Mucosa of descending colon (tissue), 3 donors: ENCODE results near the gene DNAJB13. TPM values are rescaled to one million over a fixed set of nuclear protein-coding genes. Genes with fewer than 3 reads are reported as not detected.

Source experiments
- ATAC-seq: fragments of 200-7000 bp; cut with Tn5 transposase; one replicate; pipeline ENCODE4 v1.9.1; 2020; ENCODE audit warnings: mild to moderate bottlenecking, moderate library complexity
- DNase-seq, 3 donors: peaks; one replicate each; pipeline ENCODE4 v3.0.0-alpha.2; 2020
- H3K36me3 ChIP-seq: fragments of 200-600 bp; one replicate; pipeline ENCODE4 v1.8.0; 2021; ENCODE audit warnings: low read depth, mild to moderate bottlenecking
- H3K4me1 ChIP-seq: fragments of 200-600 bp; one replicate; pipeline ENCODE4 v1.8.0; 2021; ENCODE audit warnings: low read depth, mild to moderate bottlenecking
- H3K4me3 ChIP-seq: fragments of 200-600 bp; one replicate; pipeline ENCODE4 v1.8.0; 2021; ENCODE audit warnings: mild to moderate bottlenecking
- H3K9me3 ChIP-seq: fragments of 200-600 bp; one replicate; pipeline ENCODE4 v1.8.0; 2021; ENCODE audit warnings: mild to moderate bottlenecking
- intact Hi-C, 2 donors: fragments of 100-400 bp; cut with DNase I in 1 of 2; cut with micrococcal nuclease in 1 of 2; formaldehyde crosslinking; loops; one replicate each; pipeline versions ENCODE4 v1.11.0 to v1.11.1; 2022; cut with DNase I, micrococcal nuclease
- total RNA-seq, 3 donors: library from RNA; stranded (reverse); fragmentation: NEBNext Ultra II Directional in 2 of 3; extraction: Animal tissue kit (Norgen Biotek cat#: 25700) in 2 of 3; gene quantifications; one replicate each; pipeline versions ENCODE4 v1.2.1 to v1.2.4, GENCODE V29; 2021 to 2023
- TF ChIP-seq, protein P1 (sequence below): fragments of 200-600 bp; IDR thresholded peaks from one replicate; pipeline ENCODE4 v1.8.0; 2022; ENCODE audit warnings: antibody characterized with exemption, mild to moderate bottlenecking
- donor health status: DM: no; HTN: no; CAD: no; lungs with moderate emphysema.
- donor health status: DM: no; HTN: no; CAD: no.
- donor health status: DM: no; HTN: yes; CAD: no.

Gene DNAJB13
- total RNA-seq, 3 donors from 2014 or later, result not detected

DNA sequence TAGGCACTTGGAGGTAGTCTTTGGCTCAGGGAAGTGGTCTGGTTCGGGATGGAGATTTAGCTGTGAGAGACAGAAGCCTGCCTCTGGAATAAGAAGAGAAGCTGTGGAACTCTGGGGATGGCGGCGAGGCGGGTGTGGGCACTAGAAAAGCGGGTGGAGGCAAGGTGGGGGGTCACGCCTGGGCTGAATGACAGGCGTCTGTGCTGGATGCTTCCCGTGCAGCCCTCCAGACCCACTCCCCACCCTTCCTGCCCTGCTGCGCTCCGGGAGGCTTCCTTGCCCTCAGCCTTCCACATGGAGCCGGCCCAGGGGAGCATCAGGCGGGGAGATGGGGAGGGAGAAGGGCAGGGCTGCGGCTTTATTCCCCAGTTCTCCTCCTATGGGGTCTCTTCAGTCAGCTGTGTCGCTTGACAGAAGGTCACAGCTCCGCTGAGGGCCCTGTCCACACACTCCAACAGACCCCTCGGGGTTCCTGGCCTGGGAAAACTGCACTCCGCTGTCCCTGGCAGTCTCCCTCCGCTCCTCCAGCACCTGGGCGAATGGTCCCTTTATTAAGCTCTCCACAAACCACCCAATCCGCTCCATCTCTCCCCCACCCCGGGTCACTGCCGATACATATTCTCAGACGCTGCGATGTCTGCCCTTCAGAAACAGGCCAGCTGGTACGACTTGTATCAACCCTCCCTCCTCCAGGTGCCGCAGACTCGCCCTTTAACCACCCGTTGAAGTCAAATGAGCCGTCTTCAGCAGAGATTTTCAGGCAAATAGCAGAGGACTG, 6.2 kb downstream of the DNAJB13 start:
- Histone ChIP-seq H3K4me1 (no peaks in the 10 kb centered on the region), H3K36me3 (no peaks in the 10 kb centered on the region), H3K4me3 (no peak overlapping the region), H3K9me3 (no peaks in the 10 kb centered on the region)
- intact Hi-C loops, result no loop called here
- TF ChIP-seq, protein P1, sequence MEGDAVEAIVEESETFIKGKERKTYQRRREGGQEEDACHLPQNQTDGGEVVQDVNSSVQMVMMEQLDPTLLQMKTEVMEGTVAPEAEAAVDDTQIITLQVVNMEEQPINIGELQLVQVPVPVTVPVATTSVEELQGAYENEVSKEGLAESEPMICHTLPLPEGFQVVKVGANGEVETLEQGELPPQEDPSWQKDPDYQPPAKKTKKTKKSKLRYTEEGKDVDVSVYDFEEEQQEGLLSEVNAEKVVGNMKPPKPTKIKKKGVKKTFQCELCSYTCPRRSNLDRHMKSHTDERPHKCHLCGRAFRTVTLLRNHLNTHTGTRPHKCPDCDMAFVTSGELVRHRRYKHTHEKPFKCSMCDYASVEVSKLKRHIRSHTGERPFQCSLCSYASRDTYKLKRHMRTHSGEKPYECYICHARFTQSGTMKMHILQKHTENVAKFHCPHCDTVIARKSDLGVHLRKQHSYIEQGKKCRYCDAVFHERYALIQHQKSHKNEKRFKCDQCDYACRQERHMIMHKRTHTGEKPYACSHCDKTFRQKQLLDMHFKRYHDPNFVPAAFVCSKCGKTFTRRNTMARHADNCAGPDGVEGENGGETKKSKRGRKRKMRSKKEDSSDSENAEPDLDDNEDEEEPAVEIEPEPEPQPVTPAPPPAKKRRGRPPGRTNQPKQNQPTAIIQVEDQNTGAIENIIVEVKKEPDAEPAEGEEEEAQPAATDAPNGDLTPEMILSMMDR, result no peak
- no peak for DNase-seq
- ATAC-seq, result peak; percentile 6

- intact Hi-C loops, result no loop called here
- H3K4me1 ChIP-seq, result no peaks in the 10 kb centered on the region
- H3K4me3 ChIP-seq, result no peak overlapping the region
- TF ChIP-seq, protein P1, result no peak
- DNase-seq (no peak), ATAC-seq (peak; percentile 69)
- H3K9me3 ChIP-seq, result no peaks in the 10 kb centered on the region
- no peaks in the 10 kb centered on the region for H3K36me3 ChIP-seq
These were observed 7.0 kb downstream of the DNAJB13 start for GRCh38 chr11:73957654-73958361.

DNA sequence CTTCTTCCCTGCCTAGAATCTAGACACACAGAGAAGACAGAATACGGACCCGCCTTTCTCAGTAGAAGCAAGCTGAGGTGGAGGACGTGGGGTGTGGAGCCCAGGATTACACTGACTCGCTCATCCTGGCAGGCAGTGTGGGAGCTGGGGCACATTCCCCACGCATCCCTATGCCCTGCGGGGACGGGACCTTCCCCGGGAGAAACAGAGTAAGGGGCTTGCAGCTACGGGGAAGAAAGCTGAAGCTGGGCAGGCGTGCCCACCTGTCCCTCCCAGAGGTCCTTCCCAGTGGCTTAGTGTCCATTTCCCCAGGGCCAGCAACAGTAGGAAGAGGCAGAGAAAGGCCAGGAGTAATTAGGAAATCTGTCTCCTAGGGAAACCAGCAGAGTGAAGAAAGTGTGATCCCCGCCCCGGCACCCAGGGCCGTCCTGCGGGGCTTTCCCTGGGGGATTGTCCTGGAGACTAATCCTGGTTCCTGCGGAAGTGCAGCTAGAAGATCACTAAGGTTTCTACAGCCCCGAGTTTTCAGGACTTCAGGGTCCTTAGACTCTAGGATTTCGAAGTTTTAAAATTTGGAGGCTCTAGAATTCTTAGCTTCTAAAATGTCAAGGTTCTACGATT, 7.8 kb downstream of the DNAJB13 start:
- peak; percentile 22 for ATAC-seq

DNA sequence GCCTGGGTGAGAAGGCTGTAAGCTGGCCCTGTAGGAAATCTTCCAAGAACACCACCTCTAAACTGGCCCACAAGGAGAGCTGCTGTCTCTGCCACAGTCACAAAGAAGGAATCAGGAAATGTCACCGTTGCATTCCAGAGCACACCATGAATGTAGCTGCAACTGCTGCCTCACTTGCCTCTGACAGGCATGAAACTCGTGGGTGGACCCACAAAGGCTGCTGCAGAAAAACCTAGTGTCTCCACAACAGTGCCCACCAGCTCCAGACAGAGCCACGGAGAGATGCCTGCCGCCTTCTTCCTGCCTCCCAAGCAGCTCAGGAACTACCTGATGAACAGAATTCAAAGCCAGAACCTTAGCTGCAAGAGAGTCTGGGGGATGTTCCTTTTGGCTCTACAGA, 10.5 kb downstream of the DNAJB13 start:
- Histone ChIP-seq H3K36me3 (no peaks in the 10 kb centered on the region), H3K4me3 (no peak overlapping the region), H3K4me1 (no peaks in the 10 kb centered on the region), H3K9me3 (no peaks in the 10 kb centered on the region)
- intact Hi-C loops, result no loop called here
- TF ChIP-seq, protein P1, result no peak
- DNase-seq, result no peak
- ATAC-seq, result no peak

More for the DNA sequence above, 7.8 kb downstream of the DNAJB13 start:
- H3K36me3 ChIP-seq, result no peaks in the 10 kb centered on the region
- H3K4me1 ChIP-seq, result no peaks in the 10 kb centered on the region
- TF ChIP-seq, protein P1, result no peak
- H3K4me3 ChIP-seq, result no peak overlapping the region
- intact Hi-C loops, result no loop called here
- DNase-seq, result no peak
- H3K9me3 ChIP-seq, result no peaks in the 10 kb centered on the region

DNA sequence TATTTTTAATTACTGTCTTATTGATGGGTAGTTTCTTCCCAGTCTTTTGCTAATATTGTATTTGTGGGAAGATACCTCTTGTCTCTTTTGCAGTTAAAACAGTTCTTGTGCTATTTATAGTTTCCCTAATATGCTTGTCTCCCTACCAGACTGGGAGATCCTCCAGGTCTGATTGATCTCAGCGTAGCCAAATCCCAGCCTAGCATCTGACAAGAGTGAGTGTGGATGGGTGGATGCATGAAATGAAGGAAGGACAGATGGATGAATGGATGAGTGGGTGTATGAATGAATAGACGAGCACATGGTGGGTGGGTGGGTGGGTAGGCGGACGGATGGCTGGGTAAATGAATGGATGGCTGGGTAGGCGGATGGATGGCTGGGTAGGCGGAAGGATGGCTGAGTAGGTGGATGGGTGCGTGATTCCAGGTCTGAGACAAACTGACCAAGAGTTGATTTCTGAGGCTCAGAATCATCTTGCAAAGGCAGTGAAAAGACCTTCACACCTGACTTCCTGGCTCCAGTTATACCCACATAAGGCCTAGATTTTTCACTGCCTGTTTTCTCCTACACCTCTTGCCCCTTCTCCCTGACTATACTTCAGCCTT, 11.4 kb downstream of the DNAJB13 start:
- no peaks in the 10 kb centered on the region for H3K9me3 ChIP-seq
- TF ChIP-seq, protein P1, result no peak
- no peak for DNase-seq
- intact Hi-C loops, result no loop called here
- ATAC-seq, result no peak
- no peaks in the 10 kb centered on the region for H3K4me1 ChIP-seq
- no peaks in the 10 kb centered on the region for H3K36me3 ChIP-seq
- no peak overlapping the region for H3K4me3 ChIP-seq
